GM12892 (cell line): ENCODE measurements around the gene UBE2L3.

ENCODE experiments used
- POLR2A ChIP-seq: IDR thresholded peaks from 2 replicates; pipeline ENCODE4 v1.6.1; 2011; ENCODE audit warnings: low read depth, low read length, control low read depth
- POLR2AphosphoS5 ChIP-seq: IDR thresholded peaks from 2 replicates; pipeline ENCODE4 v1.6.1; 2011; ENCODE audit warnings: low read depth, low read length, control low read depth
- TAF1 ChIP-seq: IDR thresholded peaks from 2 replicates; pipeline ENCODE4 v1.6.1; 2011; ENCODE audit warnings: low read depth, mild to moderate bottlenecking, control low read depth, low read length, borderline replicate concordance

- TF ChIP-seq POLR2A (no peak), POLR2AphosphoS5 (no peak), TAF1 (no peak)
Measured at GRCh38 chr22:21621025-21621424, 53.5 kb downstream of the UBE2L3 start.
